CD4-positive, alpha-beta memory T cell (primary cell): Measurements from ENCODE around the gene SLC47A2. TPM values are rescaled to one million over a fixed set of nuclear protein-coding genes. Genes with fewer than 3 reads are reported as not detected.

Source experiments
- CTCF ChIA-PET: fragments of 350-600 bp; sonication (Branson Sonifier 250); formaldehyde crosslinking; loops from one replicate; lab custom pipeline; 2021; ENCODE audit warnings: inconsistent platforms; ENCODE audit not compliant: partially characterized antibody; lab: Charles Lee
- POLR2A ChIA-PET: fragments of 350-600 bp; sonication (Branson Sonifier 250); formaldehyde crosslinking; loops from one replicate; lab custom pipeline; 2021; ENCODE audit not compliant: partially characterized antibody; lab: Charles Lee
- DNase-seq, 5 donors: peaks; one replicate each; pipeline versions ENCODE4 v3.0.0 to v3.0.0-alpha.2; 2020 to 2022; ENCODE audit warnings: mixed read lengths in 1 of 5
- H3K27ac ChIP-seq: one replicate; pipeline ENCODE4 v1.7.0; 2013; ENCODE audit warnings: low read depth, low read length
- H3K27me3 ChIP-seq: 2 replicates; pipeline ENCODE4 v1.7.0; 2013; ENCODE audit warnings: mild to moderate bottlenecking, low read length, moderate library complexity; ENCODE audit not compliant: insufficient read depth
- H3K36me3 ChIP-seq: 2 replicates; pipeline ENCODE4 v1.7.0; 2013; ENCODE audit warnings: mild to moderate bottlenecking, low read length, moderate library complexity; ENCODE audit not compliant: insufficient read depth
- H3K4me1 ChIP-seq: 2 replicates; pipeline ENCODE4 v1.7.0; 2013; ENCODE audit warnings: mild to moderate bottlenecking, low read length, moderate library complexity; ENCODE audit not compliant: insufficient read depth
- H3K4me3 ChIP-seq, 2 donors: one replicate each; pipeline ENCODE4 v1.7.0; 2013; ENCODE audit warnings: low read length in 2 of 2, mild to moderate bottlenecking in 1 of 2
- H3K9me3 ChIP-seq, 2 donors: one replicate each; pipeline ENCODE4 v1.7.0; 2013; ENCODE audit warnings: low read length in 2 of 2, control low read depth in 1 of 2; ENCODE audit not compliant: control insufficient read depth in 1 of 2
- H3K27ac Mint-ChIP-seq, 7 donors: one replicate each; pipeline ENCODE4 v1.8.0; 2020 to 2021; ENCODE audit warnings: mixed read lengths in 7 of 7, mild to moderate bottlenecking in 6 of 7, inconsistent platforms in 3 of 7, moderate library complexity in 3 of 7
- H3K27me3 Mint-ChIP-seq, 2 donors: one replicate each; pipeline ENCODE4 v1.8.0; 2020 to 2021; ENCODE audit warnings: mixed read lengths in 2 of 2
- H3K36me3 Mint-ChIP-seq, 2 donors: one replicate each; pipeline ENCODE4 v1.8.0; 2020 to 2021; ENCODE audit warnings: mixed read lengths in 2 of 2, inconsistent platforms in 1 of 2, mild to moderate bottlenecking in 1 of 2
- H3K4me1 Mint-ChIP-seq, 4 donors: one replicate each; pipeline ENCODE4 v1.8.0; 2020 to 2021; ENCODE audit warnings: mixed read lengths in 4 of 4, mild to moderate bottlenecking in 1 of 4
- H3K4me3 Mint-ChIP-seq, 8 donors: one replicate each; pipeline ENCODE4 v1.8.0; 2020 to 2021; ENCODE audit warnings: mixed read lengths in 8 of 8, mild to moderate bottlenecking in 7 of 8, moderate library complexity in 6 of 8, inconsistent platforms in 3 of 8
- H3K9me3 Mint-ChIP-seq, 8 donors: one replicate each; pipeline ENCODE4 v1.8.0; 2020 to 2021; ENCODE audit warnings: mixed read lengths in 8 of 8, mild to moderate bottlenecking in 5 of 8, inconsistent platforms in 3 of 8, moderate library complexity in 1 of 8
- intact Hi-C: fragments of 100-400 bp; cut with micrococcal nuclease; formaldehyde crosslinking; loops from one replicate; pipeline ENCODE4 v1.15.1; 2023
- polyA plus RNA-seq, 2 donors: library from polyadenylated mRNA; unstranded; fragments of 300-500 nt; fragmentation: Illumina TruSeq; gene quantifications; one replicate each; pipeline ENCODE4 v1.2.3, GENCODE V29; 2021
- total RNA-seq, 2 experiments: library from RNA; stranded (reverse); gene quantifications; one replicate each; pipeline ENCODE4 v1.2.3, GENCODE V29; 2021

The SLC47A2 gene
- total and polyA plus RNA-seq, 4 experiments from 2014 or later, result not detected

GRCh38 chr17:19705771-19706770 lies 10.3 kb downstream of the SLC47A2 start:
- H3K27ac ChIP-seq, result no peak overlapping the region
- Mint-ChIP-seq H3K36me3 (no peaks in the 10 kb centered on the region), H3K9me3 (peaks cover 0 to 2% (median 0%) of the 10 kb centered on the region in 8 donors), H3K4me1 (no peaks in the 10 kb centered on the region), H3K27me3 (no peaks in the 10 kb centered on the region), H3K4me3 (no peak overlapping the region), H3K27ac (no peak overlapping the region)
- intact Hi-C loops, result no loop called here
- H3K4me1 ChIP-seq, result no peaks in the 10 kb centered on the region
- no peaks in the 10 kb centered on the region for H3K36me3 ChIP-seq
- no peak overlapping the region for H3K4me3 ChIP-seq
- ChIA-PET POLR2A (no interaction called here), CTCF (interaction anchor here (1.0 kb wide), 1 partner anchor 61 kb away, joined by 3 read pairs; no protein-coding TSS in a partner anchor)
- DNase-seq, result no peak
- no peaks in the 10 kb centered on the region for H3K9me3 ChIP-seq
- no peaks in the 10 kb centered on the region for H3K27me3 ChIP-seq

- ChIA-PET POLR2A (no interaction called here), CTCF (no interaction called here)
- intact Hi-C loops, result no loop called here
- H3K36me3 Mint-ChIP-seq, result no peaks in the 10 kb centered on the region
- no peak overlapping the region for H3K4me3 Mint-ChIP-seq
- Histone ChIP-seq H3K36me3 (no peaks in the 10 kb centered on the region), H3K27me3 (no peaks in the 10 kb centered on the region), H3K4me3 (no peak overlapping the region), H3K27ac (no peak overlapping the region), H3K9me3 (no peaks in the 10 kb centered on the region), H3K4me1 (no peaks in the 10 kb centered on the region)
- DNase-seq, result no peak
- H3K9me3 Mint-ChIP-seq, result peaks cover 0 to 2% (median 0%) of the 10 kb centered on the region in 8 donors
- peak overlapping the region in 1 of 7 donors; percentile 74 for H3K27ac Mint-ChIP-seq
- H3K4me1 Mint-ChIP-seq, result no peaks in the 10 kb centered on the region
- H3K27me3 Mint-ChIP-seq, result no peaks in the 10 kb centered on the region
Observed at GRCh38 chr17:19705201-19705600, 11.2 kb downstream of the SLC47A2 start.

- no peaks in the 10 kb centered on the region for H3K36me3 ChIP-seq
- Mint-ChIP-seq H3K4me1 (no peaks in the 10 kb centered on the region), H3K36me3 (no peaks in the 10 kb centered on the region), H3K9me3 (peaks cover 0 to 2% (median 0%) of the 10 kb centered on the region in 8 donors), H3K27me3 (no peaks in the 10 kb centered on the region), H3K27ac (no peak overlapping the region), H3K4me3 (no peak overlapping the region)
- POLR2A ChIA-PET, result no interaction called here
- no peaks in the 10 kb centered on the region for H3K9me3 ChIP-seq
- H3K4me1 ChIP-seq, result no peaks in the 10 kb centered on the region
- CTCF ChIA-PET, result interaction anchor here (0.7 kb wide), 1 partner anchor 24 kb away, joined by 5 read pairs; no protein-coding TSS in a partner anchor
- no peak overlapping the region for H3K4me3 ChIP-seq
- no peaks in the 10 kb centered on the region for H3K27me3 ChIP-seq
- H3K27ac ChIP-seq, result no peak overlapping the region
- intact Hi-C loops, result no loop called here
- DNase-seq, result no peak
Observed at GRCh38 chr17:19703828-19704613, 12.4 kb downstream of the SLC47A2 start.

GRCh38 chr17:19703106-19703827 lies 13.1 kb downstream of the SLC47A2 start:
- Mint-ChIP-seq H3K36me3 (no peaks in the 10 kb centered on the region), H3K27me3 (no peaks in the 10 kb centered on the region), H3K27ac (peak overlapping the region in 2 of 7 donors; percentile 42 to 43), H3K4me3 (no peak overlapping the region), H3K4me1 (no peaks in the 10 kb centered on the region), H3K9me3 (peaks cover 0 to 2% (median 0%) of the 10 kb centered on the region in 8 donors)
- intact Hi-C loops, result no loop called here
- no peak overlapping the region for H3K27ac ChIP-seq
- no peak for DNase-seq
- ChIA-PET CTCF (no interaction called here), POLR2A (no interaction called here)
- H3K27me3 ChIP-seq, result no peaks in the 10 kb centered on the region
- H3K36me3 ChIP-seq, result no peaks in the 10 kb centered on the region
- H3K4me3 ChIP-seq, result no peak overlapping the region
- H3K4me1 ChIP-seq, result no peaks in the 10 kb centered on the region
- no peaks in the 10 kb centered on the region for H3K9me3 ChIP-seq

- H3K27me3 Mint-ChIP-seq, result no peaks in the 10 kb centered on the region
- ChIA-PET CTCF (no interaction called here), POLR2A (interaction anchor here (1.2 to 1.4 kb wide), 2 partner anchors 9 to 54 kb away, joined by 4 to 5 read pairs; partner anchors contain the start of gene ALDH3A2)
- DNase-seq, result no peak
- no peaks in the 10 kb centered on the region for H3K9me3 ChIP-seq
- H3K4me1 ChIP-seq, result no peaks in the 10 kb centered on the region
- H3K36me3 Mint-ChIP-seq, result no peaks in the 10 kb centered on the region
- H3K4me3 Mint-ChIP-seq, result no peak overlapping the region
- peaks cover 0 to 2% (median 0%) of the 10 kb centered on the region in 8 donors for H3K9me3 Mint-ChIP-seq
- no peak overlapping the region for H3K27ac ChIP-seq
- intact Hi-C loops, result no loop called here
- no peak overlapping the region for H3K27ac Mint-ChIP-seq
- H3K27me3 ChIP-seq, result no peaks in the 10 kb centered on the region
- H3K36me3 ChIP-seq, result no peaks in the 10 kb centered on the region
- no peak overlapping the region for H3K4me3 ChIP-seq
- no peaks in the 10 kb centered on the region for H3K4me1 Mint-ChIP-seq
Observed at GRCh38 chr17:19702217-19702641, 14.2 kb downstream of the SLC47A2 start.

GRCh38 chr17:19686400-19687090 lies 29.8 kb downstream of the SLC47A2 start:
- H3K4me3 Mint-ChIP-seq, result no peak overlapping the region

More at GRCh38 chr17:19686400-19687090, 29.8 kb downstream of the SLC47A2 start:
- Mint-ChIP-seq H3K36me3 (peaks cover 0 to 2% of the 10 kb centered on the region in 2 donors), H3K27me3 (no peaks in the 10 kb centered on the region), H3K9me3 (no peaks in the 10 kb centered on the region), H3K27ac (no peak overlapping the region), H3K4me1 (no peaks in the 10 kb centered on the region)
- no peak overlapping the region for H3K4me3 ChIP-seq
- H3K9me3 ChIP-seq, result no peaks in the 10 kb centered on the region
- H3K27me3 ChIP-seq, result no peaks in the 10 kb centered on the region
- POLR2A ChIA-PET, result no interaction called here
- DNase-seq, result no peak
- H3K36me3 ChIP-seq, result no peaks in the 10 kb centered on the region
- CTCF ChIA-PET, result interaction anchor here (1.1 kb wide), 1 partner anchor 58 kb away, joined by 3 read pairs; no protein-coding TSS in a partner anchor
- no peaks in the 10 kb centered on the region for H3K4me1 ChIP-seq
- intact Hi-C loops, result no loop called here
- H3K27ac ChIP-seq, result no peak overlapping the region
